ENCODE results near the gene EPHB1. TPM values are rescaled to one million over a fixed set of nuclear protein-coding genes. Genes with fewer than 3 reads are reported as not detected.

EPHB1 gene
- polyA plus RNA-seq, 5 donors = 1.8 to 3.9 (median 2.8) TPM

DNA sequence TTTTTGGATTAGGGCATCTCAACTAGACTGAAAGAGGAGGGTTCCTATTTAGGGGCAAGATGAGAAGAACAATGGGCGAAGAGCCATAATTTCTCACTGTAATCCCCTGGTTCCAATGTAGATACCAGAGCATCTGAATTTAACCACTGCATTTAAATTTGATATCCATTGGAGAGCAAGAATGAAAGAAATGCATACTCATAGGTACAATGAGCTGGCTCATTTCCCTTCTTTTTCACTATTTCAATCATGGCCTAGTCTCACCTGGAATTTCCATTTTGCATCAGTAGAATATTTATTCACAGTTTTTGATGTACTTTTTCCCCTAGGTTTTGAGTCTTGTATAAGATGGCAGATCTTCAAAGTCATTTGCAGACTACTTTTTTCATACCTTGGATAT lies 13.8 kb downstream of the EPHB1 start:
- DNase-seq = no peak

GRCh38 chr3:134809427-134810051 lies 14.5 kb downstream of the EPHB1 start:
- DNase-seq = no peak

GRCh38 chr3:134810052-134810435 lies 15.0 kb downstream of the EPHB1 start:
- no peak for DNase-seq

GRCh38 chr3:134810850-134811249 lies 15.8 kb downstream of the EPHB1 start:
- no peak for DNase-seq

DNA sequence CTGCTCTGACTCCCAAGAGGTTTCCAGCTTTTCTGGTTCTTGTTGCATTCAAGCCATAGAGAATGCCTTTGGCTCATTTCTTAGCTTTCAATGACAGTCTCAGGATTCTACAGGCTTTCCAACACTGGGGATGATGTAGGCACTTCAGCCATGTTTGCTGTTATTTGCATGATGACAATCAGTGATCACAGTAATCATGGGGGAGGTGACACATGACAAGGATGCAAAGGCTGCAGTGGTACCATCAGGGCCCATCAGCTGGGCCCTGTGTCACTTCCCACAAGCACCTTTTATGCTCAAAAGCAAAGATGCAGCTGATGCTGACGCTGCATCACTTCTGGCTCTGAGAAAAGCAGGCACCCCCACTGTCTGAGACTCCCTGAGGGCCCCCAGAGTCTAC lies 18.6 kb downstream of the EPHB1 start:
- DNase-seq = no peak

- no peak for DNase-seq
These were observed 20.5 kb downstream of the EPHB1 start for GRCh38 chr3:134815519-134815918.

DNA sequence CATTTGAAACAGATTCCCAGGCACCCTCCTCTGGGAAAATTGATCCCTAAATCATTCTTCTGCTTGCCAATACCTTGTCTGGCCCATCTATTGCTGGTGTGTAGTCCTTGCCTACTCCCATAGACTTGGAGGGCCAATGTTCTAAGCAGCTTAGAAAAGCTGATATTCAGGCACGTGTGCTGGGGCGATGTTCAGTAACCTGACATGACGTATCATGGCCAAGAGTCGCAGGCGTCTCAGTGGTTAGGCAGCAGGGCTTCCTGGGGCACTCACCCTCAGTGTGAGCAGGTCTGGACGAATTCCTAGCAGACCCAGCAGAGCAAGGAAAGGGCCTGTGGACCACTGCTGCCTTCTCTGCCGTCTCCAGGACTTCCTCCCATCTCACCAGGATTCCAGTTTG lies 21.6 kb downstream of the EPHB1 start:
- no peak for DNase-seq

- no peak for DNase-seq
These were observed 22.2 kb downstream of the EPHB1 start for GRCh38 chr3:134817297-134817696.

DNA sequence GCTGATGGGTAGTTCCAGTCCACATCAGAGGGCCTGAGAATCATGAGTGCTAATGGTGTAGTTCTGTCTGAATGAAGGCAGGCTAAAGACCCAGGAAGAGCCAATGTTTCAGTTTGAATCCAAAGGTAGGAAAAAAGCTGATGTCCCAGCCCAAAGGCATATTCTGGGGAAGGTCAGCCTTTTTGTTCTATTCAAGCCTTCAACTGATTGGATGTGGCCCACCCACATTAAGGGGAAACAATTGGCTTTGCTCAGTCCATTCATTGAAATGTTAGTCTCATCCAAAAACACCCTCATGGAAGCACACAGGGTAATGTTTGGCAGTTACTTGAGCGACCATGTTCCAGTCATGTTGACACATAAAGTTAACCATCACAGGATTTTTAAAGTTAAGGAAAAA lies 25.9 kb downstream of the EPHB1 start:
- no peak for DNase-seq

GRCh38 chr3:134822090-134822489 lies 27.0 kb downstream of the EPHB1 start:
- no peak for DNase-seq

- DNase-seq = no peak
These were observed 28.6 kb downstream of the EPHB1 start for GRCh38 chr3:134823679-134824078.

- no peak for DNase-seq
These were observed 29.7 kb downstream of the EPHB1 start for GRCh38 chr3:134824791-134825190.

DNA sequence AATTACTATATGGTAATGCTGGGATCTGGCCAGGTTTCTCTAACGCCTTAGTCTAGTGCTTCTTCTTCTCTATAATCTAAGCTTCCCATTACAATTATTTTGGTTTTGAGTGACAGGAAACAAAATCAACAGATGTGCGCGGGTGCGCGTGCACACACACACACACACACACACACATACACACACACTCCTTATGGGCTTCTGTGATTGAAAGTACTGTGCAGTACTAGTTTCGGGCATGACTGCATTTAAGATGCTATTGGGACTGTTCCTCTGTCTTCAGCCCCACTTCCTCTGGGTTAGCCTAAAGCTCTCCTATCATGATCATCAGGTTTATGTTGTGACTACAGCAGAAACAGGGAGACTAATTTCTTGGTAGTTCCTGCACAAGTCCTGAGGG lies 32.2 kb downstream of the EPHB1 start:
- no peak for DNase-seq

GRCh38 chr3:134829721-134830120 lies 34.7 kb downstream of the EPHB1 start:
- no peak for DNase-seq

GRCh38 chr3:134832585-134832984 lies 37.5 kb downstream of the EPHB1 start:
- no peak for DNase-seq

DNA sequence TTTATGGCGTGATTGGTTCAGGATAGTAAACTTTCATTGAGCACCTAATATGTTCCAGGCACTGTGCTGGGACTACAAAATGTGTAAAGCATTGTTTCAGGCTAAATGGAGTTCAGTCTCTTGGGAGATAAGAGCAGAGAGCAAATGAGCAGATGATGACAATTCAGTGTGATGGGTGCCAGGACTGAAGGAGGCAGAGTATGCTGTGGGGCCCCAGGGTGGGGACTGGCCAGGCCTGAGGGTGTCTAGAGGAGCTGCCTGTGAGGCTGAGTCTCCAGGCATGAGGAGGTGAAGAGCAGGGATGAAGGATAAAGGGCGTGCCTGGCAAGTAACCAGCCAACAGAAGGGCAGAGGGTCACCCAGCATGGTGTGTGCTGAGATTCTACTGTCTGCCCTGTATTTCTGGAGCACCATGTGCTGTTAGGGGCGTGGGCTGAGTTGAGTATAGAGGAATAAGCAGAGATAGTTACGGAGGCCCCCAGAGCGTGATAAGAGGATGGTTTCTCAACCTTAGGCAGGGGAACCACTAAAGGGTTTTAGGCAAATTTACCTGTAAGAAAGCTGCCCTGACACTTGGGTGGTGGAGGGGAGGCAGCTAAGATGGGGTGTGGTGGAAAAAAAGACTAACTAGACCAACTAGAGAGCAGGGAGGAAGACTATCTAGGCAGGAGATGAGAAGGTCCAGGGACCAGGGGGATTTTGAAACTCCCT lies 38.5 kb downstream of the EPHB1 start:
- DNase-seq = no peak

DNA sequence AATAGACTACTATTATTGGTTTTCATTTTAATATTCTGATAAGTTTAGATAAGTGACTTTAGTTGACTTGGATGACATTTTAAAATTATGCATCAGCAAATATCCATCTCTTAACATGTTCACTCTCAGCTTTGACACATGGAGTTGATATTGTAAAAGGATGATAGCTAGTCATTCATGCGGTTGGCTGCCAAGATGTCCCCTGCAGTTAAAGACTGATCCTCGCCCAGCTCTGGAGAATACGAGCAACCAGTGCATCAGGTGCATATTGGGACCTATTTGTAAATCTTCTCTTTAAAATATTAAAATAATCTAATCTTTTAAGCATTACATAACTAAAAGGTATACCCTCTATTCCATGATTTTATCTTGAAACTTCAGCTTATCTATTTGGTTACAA lies 41.9 kb downstream of the EPHB1 start:
- DNase-seq = no peak

- no peak for DNase-seq
These were observed 43.5 kb downstream of the EPHB1 start for GRCh38 chr3:134838599-134838998.

DNA sequence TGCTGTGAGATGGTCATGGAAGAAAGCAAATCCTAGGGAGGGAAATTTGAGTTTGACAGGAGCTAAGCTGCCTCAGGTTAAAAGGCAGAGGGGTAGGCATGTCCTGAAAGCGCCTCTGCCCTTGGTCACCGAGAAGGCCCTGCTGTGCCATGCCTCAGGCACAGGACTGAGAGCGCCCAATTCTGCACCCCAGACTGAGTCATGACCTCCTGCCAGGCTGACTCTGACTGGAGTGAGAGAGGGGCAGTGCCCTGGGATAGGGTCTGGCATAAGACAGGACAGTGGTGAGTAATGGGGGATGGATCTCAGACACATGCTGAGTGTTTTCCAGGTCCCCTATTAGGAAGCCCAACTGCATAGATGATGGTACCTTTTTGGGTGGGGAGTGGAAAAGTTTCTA lies 44.4 kb downstream of the EPHB1 start:
- no peak for DNase-seq

- no peak for DNase-seq
These were observed 44.9 kb downstream of the EPHB1 start for GRCh38 chr3:134839990-134840389.

DNA sequence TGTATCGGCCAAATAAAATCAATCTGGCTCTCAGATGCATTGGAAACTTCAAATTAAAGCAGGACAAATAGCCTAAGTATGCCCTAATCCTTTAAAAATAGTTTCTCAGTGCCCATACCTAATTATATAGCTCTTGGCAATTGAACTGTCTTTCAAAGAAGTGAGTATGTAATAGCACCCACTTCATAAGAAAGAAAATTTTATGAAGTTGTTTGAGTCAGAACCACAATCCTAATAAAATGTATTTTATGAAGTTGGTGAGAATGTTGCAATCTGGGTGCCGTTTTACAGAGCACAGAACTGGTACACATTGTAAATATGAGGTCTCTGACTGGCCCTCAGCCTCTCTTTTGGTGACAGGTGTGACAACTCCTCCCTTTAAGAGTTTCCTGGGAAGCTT lies 45.4 kb downstream of the EPHB1 start:
- no peak for DNase-seq

DNA sequence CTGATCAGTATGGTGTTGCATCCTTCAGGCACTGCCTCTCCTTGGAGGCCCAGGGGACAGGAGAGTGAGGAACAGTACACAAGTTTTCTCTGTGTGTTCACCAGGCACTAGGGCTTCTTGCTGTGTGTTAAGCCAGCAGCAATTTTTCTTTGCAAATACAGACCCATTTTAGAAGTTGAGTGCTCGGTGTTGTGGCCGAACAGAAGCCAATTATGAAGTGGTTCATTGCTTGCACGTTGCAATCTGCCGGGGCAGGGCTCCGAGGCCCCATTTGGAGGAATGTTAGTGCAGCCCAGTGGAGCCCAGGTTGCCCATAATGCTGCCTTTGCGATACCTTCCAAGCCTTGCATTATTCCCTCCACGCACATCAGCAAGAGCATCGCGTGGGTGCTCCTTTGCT lies 51.0 kb downstream of the EPHB1 start:
- DNase-seq = no peak

DNA sequence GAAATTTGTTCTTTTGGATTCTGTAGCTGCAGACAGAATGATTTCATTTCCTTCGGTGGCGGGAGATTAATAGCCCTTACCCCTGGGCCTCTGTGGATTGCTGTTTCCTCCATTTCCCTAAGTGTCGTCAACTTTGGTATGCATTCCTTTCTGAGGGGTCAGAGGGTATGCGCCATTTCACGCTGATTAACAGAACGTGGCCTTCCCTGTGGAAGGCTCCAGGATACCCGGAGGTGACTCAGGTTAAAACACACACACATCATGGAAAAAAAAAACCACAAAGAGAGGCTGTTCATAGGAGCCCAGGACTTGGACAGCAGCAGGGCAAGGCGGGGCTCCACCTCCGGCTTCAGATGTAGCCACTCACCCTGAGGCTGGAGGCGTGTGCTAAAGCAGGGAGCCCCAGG lies 51.9 kb downstream of the EPHB1 start:
- DNase-seq = peak; percentile 14 to 18

- no peak for DNase-seq
These were observed 52.3 kb downstream of the EPHB1 start for GRCh38 chr3:134847349-134847748.

Data from right lung (tissue), 5 donors.